GM23338 (cell line): ENCODE data around the gene MLF2. TPM values are rescaled to one million over a fixed set of nuclear protein-coding genes. Genes with fewer than 3 reads are reported as not detected.

Experiments
- ATAC-seq: fragments of 200-7000 bp; cut with Tn5 transposase; 3 replicates; pipeline ENCODE4 v1.9.1; 2020
- DNase-seq: peaks from one replicate; pipeline ENCODE4 v3.0.0-alpha.2; 2015; ENCODE audit warnings: low spot score
- H2AFZ ChIP-seq: fragments of 200-600 bp; sonication (generic); 2 replicates; pipeline ENCODE4 v1.8.0; 2016; ENCODE audit warnings: antibody characterized with exemption, mild to moderate bottlenecking, moderate library complexity
- H3F3A ChIP-seq: fragments of 200-600 bp; sonication (generic); replicated peaks from 2 replicates; pipeline ENCODE4 v1.8.0; 2017; ENCODE audit warnings: antibody characterized with exemption, mixed run types, low read depth
- H3K27ac ChIP-seq: fragments of 200-600 bp; sonication (generic); 2 replicates; pipeline ENCODE4 v1.6.1; 2016; ENCODE audit warnings: low read depth
- H3K27me3 ChIP-seq: fragments of 200-600 bp; sonication (generic); 2 replicates; pipeline ENCODE4 v1.8.0; 2016; ENCODE audit warnings: mild to moderate bottlenecking, mixed run types, moderate library complexity; ENCODE audit not compliant: insufficient read depth
- H3K36me3 ChIP-seq: fragments of 200-600 bp; sonication (generic); 2 replicates; pipeline ENCODE4 v1.8.0; 2016; ENCODE audit warnings: mild to moderate bottlenecking; ENCODE audit not compliant: insufficient read depth
- H3K4me1 ChIP-seq: fragments of 200-600 bp; sonication (generic); 2 replicates; pipeline ENCODE4 v1.8.0; 2016; ENCODE audit warnings: mild to moderate bottlenecking, moderate library complexity; ENCODE audit not compliant: insufficient read depth
- H3K4me2 ChIP-seq: fragments of 200-600 bp; sonication (generic); 2 replicates; pipeline ENCODE4 v1.7.1; 2017; ENCODE audit warnings: mixed run types
- H3K4me3 ChIP-seq: fragments of 200-600 bp; sonication (generic); 2 replicates; pipeline ENCODE4 v1.6.1; 2016; ENCODE audit warnings: mixed run types
- H3K79me2 ChIP-seq: fragments of 200-600 bp; sonication (generic); replicated peaks from 2 replicates; pipeline ENCODE4 v1.8.0; 2017; ENCODE audit warnings: mild to moderate bottlenecking; ENCODE audit not compliant: insufficient read depth
- H3K9me2 ChIP-seq: fragments of 200-600 bp; sonication (generic); 2 replicates; pipeline ENCODE4 v1.8.0; 2017; ENCODE audit not compliant: insufficient read depth
- H4K20me1 ChIP-seq: fragments of 200-600 bp; sonication (generic); replicated peaks from 2 replicates; pipeline ENCODE4 v1.8.0; 2017; ENCODE audit warnings: mild to moderate bottlenecking; ENCODE audit not compliant: insufficient read depth
- H3K27ac Mint-ChIP-seq: 2 replicates; pipeline ENCODE4 v1.8.0; 2020; ENCODE audit warnings: inconsistent platforms, mild to moderate bottlenecking, moderate library complexity, mixed read lengths
- H3K27me3 Mint-ChIP-seq: 3 replicates; pipeline ENCODE4 v1.8.0; 2022; ENCODE audit warnings: low read depth, mild to moderate bottlenecking, moderate library complexity, mixed read lengths, inconsistent platforms; ENCODE audit not compliant: insufficient read depth, poor library complexity
- H3K36me3 Mint-ChIP-seq: 3 replicates; pipeline ENCODE4 v1.8.0; 2021; ENCODE audit warnings: low read depth, mild to moderate bottlenecking, inconsistent platforms, moderate library complexity, mixed read lengths
- H3K4me1 Mint-ChIP-seq: 3 replicates; pipeline ENCODE4 v1.8.0; 2020; ENCODE audit warnings: mild to moderate bottlenecking, inconsistent platforms, mixed read lengths
- H3K4me3 Mint-ChIP-seq: 3 replicates; pipeline ENCODE4 v1.8.0; 2021; ENCODE audit warnings: moderate library complexity, mild to moderate bottlenecking, inconsistent platforms, mixed read lengths
- H3K9me3 Mint-ChIP-seq: 3 replicates; pipeline ENCODE4 v1.8.0; 2020; ENCODE audit warnings: moderate library complexity, mild to moderate bottlenecking, inconsistent platforms, mixed read lengths
- CREB1 ChIP-seq: fragments of 250-450 bp; sonication (Bioruptor Pico); IDR thresholded peaks from 2 replicates; pipeline ENCODE4 v1.5.0; 2020; ENCODE audit warnings: low read depth, mild to moderate bottlenecking, moderate library complexity
- ETS1 ChIP-seq: IDR thresholded peaks from 2 replicates; pipeline ENCODE4 v1.6.1; 2016; ENCODE audit warnings: antibody characterized with exemption
- EZH2 ChIP-seq: fragments of 200-600 bp; sonication (generic); IDR thresholded peaks from one replicate; pipeline ENCODE4 v1.8.0; 2017; ENCODE audit warnings: antibody characterized with exemption, mild to moderate bottlenecking, low read depth; ENCODE audit not compliant: unreplicated experiment
- EZH2phosphoT487 ChIP-seq: fragments of 200-600 bp; sonication (generic); IDR thresholded peaks from one replicate; pipeline ENCODE4 v1.8.1; 2018; ENCODE audit warnings: antibody characterized with exemption; ENCODE audit not compliant: unreplicated experiment
- JUNB ChIP-seq: IDR thresholded peaks from one replicate; pipeline ENCODE4 v1.6.1; 2016; ENCODE audit warnings: antibody characterized with exemption; ENCODE audit not compliant: unreplicated experiment
- POLR2AphosphoS5 ChIP-seq: IDR thresholded peaks from 2 replicates; pipeline ENCODE4 v1.6.1; 2016; ENCODE audit warnings: antibody characterized with exemption, low read depth
- STAT1 ChIP-seq: IDR thresholded peaks from one replicate; pipeline ENCODE4 v1.6.1; 2016; ENCODE audit warnings: antibody characterized with exemption; ENCODE audit not compliant: unreplicated experiment
- polyA plus RNA-seq: library from polyadenylated mRNA; unstranded; fragments of >200 nt; fragmentation: Nextera tagmentation; extraction: Ambion mirVana; gene quantifications from 2 replicates; pipeline ENCODE4 v1.2.1, GENCODE V29; 2016
- total RNA-seq: library from RNA; depleted of rRNA; stranded (reverse); fragments of >200 nt; shearing (Covaris generic); gene quantifications from 2 replicates; pipeline ENCODE4 v1.2.3, GENCODE V29; 2014
- TF ChIP-seq, protein P1 (sequence below): fragments of 250-450 bp; sonication (Bioruptor Pico); IDR thresholded peaks from 2 replicates; pipeline ENCODE4 v1.5.0; 2020; ENCODE audit warnings: mild to moderate bottlenecking, moderate library complexity
- TF ChIP-seq, protein P2 (sequence below): IDR thresholded peaks from one replicate; pipeline ENCODE4 v1.6.1; 2018; ENCODE audit warnings: antibody characterized with exemption; ENCODE audit not compliant: unreplicated experiment

The MLF2 gene
- total and polyA plus RNA-seq, 2 experiments from 2014 or later = 280 to 289 TPM

DNA sequence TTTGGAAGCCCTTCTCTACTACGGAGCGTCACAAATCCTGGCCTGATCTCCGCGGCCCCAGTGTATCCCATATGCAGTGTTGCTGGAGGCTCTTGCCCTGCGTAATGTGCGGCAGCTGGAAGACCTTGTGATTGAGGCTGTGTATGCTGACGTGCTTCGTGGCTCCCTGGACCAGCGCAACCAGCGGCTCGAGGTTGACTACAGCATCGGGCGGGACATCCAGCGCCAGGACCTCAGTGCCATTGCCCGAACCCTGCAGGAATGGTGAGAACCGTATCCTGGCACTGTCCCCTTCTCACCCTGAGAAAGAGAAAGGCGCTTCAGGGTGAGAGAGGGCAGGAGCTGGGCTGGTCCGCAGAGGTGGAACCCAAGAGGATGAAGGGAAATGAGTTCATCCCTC, 23.8 kb downstream of the MLF2 start:
- H3K9me2 ChIP-seq = no peaks in the 10 kb centered on the region
- no peak for DNase-seq
- H4K20me1 ChIP-seq = no peaks in the 10 kb centered on the region
- no peak overlapping the region for H3K27ac Mint-ChIP-seq
- peaks cover 12% of the 10 kb centered on the region; the same call in 1 of the 2 replicates for H3K79me2 ChIP-seq
- ATAC-seq = no peak
- no peak overlapping the region for H3K4me3 ChIP-seq
- peaks cover 9% of the 10 kb centered on the region; the same call in 2 of the 3 replicates for H3K4me1 Mint-ChIP-seq
- H3K27ac ChIP-seq = no peak overlapping the region
- H3K36me3 ChIP-seq = peaks cover 14% of the 10 kb centered on the region; the same call in 1 of the 2 replicates
- H3K27me3 Mint-ChIP-seq = peaks cover 15% of the 10 kb centered on the region
- H3K4me1 ChIP-seq = peaks cover 9% of the 10 kb centered on the region
- H3K9me3 Mint-ChIP-seq = no peaks in the 10 kb centered on the region
- H2AFZ ChIP-seq = no peak overlapping the region
- H3K27me3 ChIP-seq = no peaks in the 10 kb centered on the region
- no peak overlapping the region for H3K4me2 ChIP-seq
- H3F3A ChIP-seq = peaks cover 13% of the 10 kb centered on the region
- TF ChIP-seq JUNB = no peak
- TF ChIP-seq, protein P1, sequence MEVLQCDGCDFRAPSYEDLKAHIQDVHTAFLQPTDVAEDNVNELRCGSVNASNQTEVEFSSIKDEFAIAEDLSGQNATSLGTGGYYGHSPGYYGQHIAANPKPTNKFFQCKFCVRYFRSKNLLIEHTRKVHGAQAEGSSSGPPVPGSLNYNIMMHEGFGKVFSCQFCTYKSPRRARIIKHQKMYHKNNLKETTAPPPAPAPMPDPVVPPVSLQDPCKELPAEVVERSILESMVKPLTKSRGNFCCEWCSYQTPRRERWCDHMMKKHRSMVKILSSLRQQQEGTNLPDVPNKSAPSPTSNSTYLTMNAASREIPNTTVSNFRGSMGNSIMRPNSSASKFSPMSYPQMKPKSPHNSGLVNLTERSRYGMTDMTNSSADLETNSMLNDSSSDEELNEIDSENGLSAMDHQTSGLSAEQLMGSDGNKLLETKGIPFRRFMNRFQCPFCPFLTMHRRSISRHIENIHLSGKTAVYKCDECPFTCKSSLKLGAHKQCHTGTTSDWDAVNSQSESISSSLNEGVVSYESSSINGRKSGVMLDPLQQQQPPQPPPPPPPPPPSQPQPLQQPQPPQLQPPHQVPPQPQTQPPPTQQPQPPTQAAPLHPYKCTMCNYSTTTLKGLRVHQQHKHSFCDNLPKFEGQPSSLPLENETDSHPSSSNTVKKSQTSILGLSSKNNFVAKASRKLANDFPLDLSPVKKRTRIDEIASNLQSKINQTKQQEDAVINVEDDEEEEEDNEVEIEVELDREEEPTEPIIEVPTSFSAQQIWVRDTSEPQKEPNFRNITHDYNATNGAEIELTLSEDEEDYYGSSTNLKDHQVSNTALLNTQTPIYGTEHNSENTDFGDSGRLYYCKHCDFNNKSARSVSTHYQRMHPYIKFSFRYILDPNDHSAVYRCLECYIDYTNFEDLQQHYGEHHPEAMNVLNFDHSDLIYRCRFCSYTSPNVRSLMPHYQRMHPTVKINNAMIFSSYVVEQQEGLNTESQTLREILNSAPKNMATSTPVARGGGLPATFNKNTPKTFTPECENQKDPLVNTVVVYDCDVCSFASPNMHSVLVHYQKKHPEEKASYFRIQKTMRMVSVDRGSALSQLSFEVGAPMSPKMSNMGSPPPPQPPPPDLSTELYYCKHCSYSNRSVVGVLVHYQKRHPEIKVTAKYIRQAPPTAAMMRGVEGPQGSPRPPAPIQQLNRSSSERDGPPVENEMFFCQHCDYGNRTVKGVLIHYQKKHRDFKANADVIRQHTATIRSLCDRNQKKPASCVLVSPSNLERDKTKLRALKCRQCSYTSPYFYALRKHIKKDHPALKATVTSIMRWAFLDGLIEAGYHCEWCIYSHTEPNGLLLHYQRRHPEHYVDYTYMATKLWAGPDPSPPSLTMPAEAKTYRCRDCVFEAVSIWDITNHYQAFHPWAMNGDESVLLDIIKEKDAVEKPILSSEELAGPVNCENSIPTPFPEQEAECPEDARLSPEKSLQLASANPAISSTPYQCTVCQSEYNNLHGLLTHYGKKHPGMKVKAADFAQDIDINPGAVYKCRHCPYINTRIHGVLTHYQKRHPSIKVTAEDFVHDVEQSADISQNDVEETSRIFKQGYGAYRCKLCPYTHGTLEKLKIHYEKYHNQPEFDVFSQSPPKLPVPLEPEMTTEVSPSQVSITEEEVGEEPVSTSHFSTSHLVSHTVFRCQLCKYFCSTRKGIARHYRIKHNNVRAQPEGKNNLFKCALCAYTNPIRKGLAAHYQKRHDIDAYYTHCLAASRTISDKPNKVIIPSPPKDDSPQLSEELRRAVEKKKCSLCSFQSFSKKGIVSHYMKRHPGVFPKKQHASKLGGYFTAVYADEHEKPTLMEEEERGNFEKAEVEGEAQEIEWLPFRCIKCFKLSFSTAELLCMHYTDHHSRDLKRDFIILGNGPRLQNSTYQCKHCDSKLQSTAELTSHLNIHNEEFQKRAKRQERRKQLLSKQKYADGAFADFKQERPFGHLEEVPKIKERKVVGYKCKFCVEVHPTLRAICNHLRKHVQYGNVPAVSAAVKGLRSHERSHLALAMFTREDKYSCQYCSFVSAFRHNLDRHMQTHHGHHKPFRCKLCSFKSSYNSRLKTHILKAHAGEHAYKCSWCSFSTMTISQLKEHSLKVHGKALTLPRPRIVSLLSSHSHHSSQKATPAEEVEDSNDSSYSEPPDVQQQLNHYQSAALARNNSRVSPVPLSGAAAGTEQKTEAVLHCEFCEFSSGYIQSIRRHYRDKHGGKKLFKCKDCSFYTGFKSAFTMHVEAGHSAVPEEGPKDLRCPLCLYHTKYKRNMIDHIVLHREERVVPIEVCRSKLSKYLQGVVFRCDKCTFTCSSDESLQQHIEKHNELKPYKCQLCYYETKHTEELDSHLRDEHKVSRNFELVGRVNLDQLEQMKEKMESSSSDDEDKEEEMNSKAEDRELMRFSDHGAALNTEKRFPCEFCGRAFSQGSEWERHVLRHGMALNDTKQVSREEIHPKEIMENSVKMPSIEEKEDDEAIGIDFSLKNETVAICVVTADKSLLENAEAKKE (CRISPR knock-in tag) = no peak
- TF ChIP-seq STAT1 = no peak
- TF ChIP-seq ETS1 = no peak
- TF ChIP-seq POLR2AphosphoS5 = no peak
- no peak for TF ChIP-seq CREB1 (CRISPR knock-in tag)
- TF ChIP-seq EZH2phosphoT487 = no peak
- TF ChIP-seq, protein P2, sequence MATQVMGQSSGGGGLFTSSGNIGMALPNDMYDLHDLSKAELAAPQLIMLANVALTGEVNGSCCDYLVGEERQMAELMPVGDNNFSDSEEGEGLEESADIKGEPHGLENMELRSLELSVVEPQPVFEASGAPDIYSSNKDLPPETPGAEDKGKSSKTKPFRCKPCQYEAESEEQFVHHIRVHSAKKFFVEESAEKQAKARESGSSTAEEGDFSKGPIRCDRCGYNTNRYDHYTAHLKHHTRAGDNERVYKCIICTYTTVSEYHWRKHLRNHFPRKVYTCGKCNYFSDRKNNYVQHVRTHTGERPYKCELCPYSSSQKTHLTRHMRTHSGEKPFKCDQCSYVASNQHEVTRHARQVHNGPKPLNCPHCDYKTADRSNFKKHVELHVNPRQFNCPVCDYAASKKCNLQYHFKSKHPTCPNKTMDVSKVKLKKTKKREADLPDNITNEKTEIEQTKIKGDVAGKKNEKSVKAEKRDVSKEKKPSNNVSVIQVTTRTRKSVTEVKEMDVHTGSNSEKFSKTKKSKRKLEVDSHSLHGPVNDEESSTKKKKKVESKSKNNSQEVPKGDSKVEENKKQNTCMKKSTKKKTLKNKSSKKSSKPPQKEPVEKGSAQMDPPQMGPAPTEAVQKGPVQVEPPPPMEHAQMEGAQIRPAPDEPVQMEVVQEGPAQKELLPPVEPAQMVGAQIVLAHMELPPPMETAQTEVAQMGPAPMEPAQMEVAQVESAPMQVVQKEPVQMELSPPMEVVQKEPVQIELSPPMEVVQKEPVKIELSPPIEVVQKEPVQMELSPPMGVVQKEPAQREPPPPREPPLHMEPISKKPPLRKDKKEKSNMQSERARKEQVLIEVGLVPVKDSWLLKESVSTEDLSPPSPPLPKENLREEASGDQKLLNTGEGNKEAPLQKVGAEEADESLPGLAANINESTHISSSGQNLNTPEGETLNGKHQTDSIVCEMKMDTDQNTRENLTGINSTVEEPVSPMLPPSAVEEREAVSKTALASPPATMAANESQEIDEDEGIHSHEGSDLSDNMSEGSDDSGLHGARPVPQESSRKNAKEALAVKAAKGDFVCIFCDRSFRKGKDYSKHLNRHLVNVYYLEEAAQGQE = no peak
- TF ChIP-seq EZH2 = no peak
- H3K4me3 Mint-ChIP-seq = no peak overlapping the region
- H3K36me3 Mint-ChIP-seq = peaks cover 36% of the 10 kb centered on the region
